Measurements from ENCODE around the gene MDP1. TPM values are rescaled to one million over a fixed set of nuclear protein-coding genes. Genes with fewer than 3 reads are reported as not detected.

MDP1 gene
- 10 to 100 TPM in 3 of 4 donors, 1 to 10 TPM in 1; 9.7 to 12.2 (median 10.7) TPM for total RNA-seq

GRCh38 chr14:24215495-24216344, at the start of gene MDP1:
TSS of gene MDP1 (minus strand) at chr14:24216066. CDS start at chr14:24215955, 111 bp downstream.
- intact Hi-C loops (cut with DNase I; ENCODE audit: low total_unique reads): no loop called here
- TF ChIP-seq CTCF (IDR thresholded peaks at IDR 0.05): peak in 1 of 3 donors; percentile 8
- TF ChIP-seq POLR2A (IDR thresholded peaks at IDR 0.05): no peak
- H3K4me3 ChIP-seq (ENCODE audit: low read depth, poor library complexity, severe bottlenecking): peak within 1 kb of the TSS; percentile 63
- peak; percentile 86 to 97 for DNase-seq (ENCODE audit: low spot score in 2 of 2)
- 0% methylated on average over 35 to 40 of the region's 40 CpGs for WGBS, 2 donors

GRCh38 chr14:24264298-24264697, 48.4 kb upstream of the MDP1 start:
- no peak for TF ChIP-seq CTCF (IDR thresholded peaks at IDR 0.05)
- no peak for TF ChIP-seq POLR2A (IDR thresholded peaks at IDR 0.05)
- DNase-seq (ENCODE audit: low spot score in 2 of 2): no peak
- WGBS, 2 donors: 30 to 54% methylated on average over 6 of the region's 6 CpGs
- no peak overlapping the region for H3K4me3 ChIP-seq (ENCODE audit: low read depth, poor library complexity, severe bottlenecking)
- intact Hi-C loops (cut with DNase I; ENCODE audit: low total_unique reads): no loop called here

GRCh38 chr14:24263848-24264247, 48.0 kb upstream of the MDP1 start:
- H3K4me3 ChIP-seq (ENCODE audit: low read depth, poor library complexity, severe bottlenecking): no peak overlapping the region
- intact Hi-C loops (cut with DNase I; ENCODE audit: low total_unique reads): no loop called here
- 39 to 53% methylated on average over 6 of the region's 6 CpGs for WGBS, 2 donors
- no peak for TF ChIP-seq POLR2A (IDR thresholded peaks at IDR 0.05)
- TF ChIP-seq CTCF (IDR thresholded peaks at IDR 0.05): no peak
- no peak for DNase-seq (ENCODE audit: low spot score in 2 of 2)

- intact Hi-C loops (cut with DNase I; ENCODE audit: low total_unique reads): no loop called here
- DNase-seq (ENCODE audit: low spot score in 2 of 2): no peak
- TF ChIP-seq POLR2A (IDR thresholded peaks at IDR 0.05): no peak
- no peak for TF ChIP-seq CTCF (IDR thresholded peaks at IDR 0.05)
- WGBS, 2 donors: 79 to 89% methylated on average over 11 to 12 of the region's 14 CpGs
- no peak within 1 kb of the TSS for H3K4me3 ChIP-seq (ENCODE audit: low read depth, poor library complexity, severe bottlenecking)
These were observed 47.2 kb upstream of the MDP1 start, which contains the start of gene TGM1 for GRCh38 chr14:24262821-24263733. TSS of gene TGM1 (minus strand) at chr14:24263177. CDS start at chr14:24262352, 825 bp downstream.

GRCh38 chr14:24261969-24262327, 46.1 kb upstream of the MDP1 start:
- no peak overlapping the region for H3K4me3 ChIP-seq (ENCODE audit: low read depth, poor library complexity, severe bottlenecking)
- 90 to 92% methylated on average over 2 to 19 of the region's 19 CpGs for WGBS, 2 donors
- DNase-seq (ENCODE audit: low spot score in 2 of 2): no peak
- intact Hi-C loops (cut with DNase I; ENCODE audit: low total_unique reads): no loop called here
- TF ChIP-seq POLR2A (IDR thresholded peaks at IDR 0.05) (no peak), CTCF (IDR thresholded peaks at IDR 0.05) (no peak)
